Chondrocyte (in vitro differentiated cells): ENCODE measurements around the gene PAPSS1. TPM values are rescaled to one million over a fixed set of nuclear protein-coding genes. Genes with fewer than 3 reads are reported as not detected.
A peak's percentile ranks its signal among the peaks of the same experiment; 100 is the strongest.
"Not testable (repeated sequence)": the region's sequence is repeated elsewhere in the genome, so short reads cannot be mapped to it uniquely, and the experiment has no call there.

Source experiments
- DNase-seq: peaks from one replicate; pipeline ENCODE4 v3.0.0; 2021; ENCODE audit warnings: mixed read lengths, low spot score
- H3K27ac Mint-ChIP-seq: one replicate; pipeline ENCODE4 v1.8.0; 2021; ENCODE audit warnings: mild to moderate bottlenecking, moderate library complexity, mixed read lengths; ENCODE audit not compliant: unreplicated experiment
- H3K27me3 Mint-ChIP-seq: 2 replicates; pipeline ENCODE4 v1.8.0; 2021; ENCODE audit warnings: low read depth, mixed read lengths
- H3K36me3 Mint-ChIP-seq: 2 replicates; pipeline ENCODE4 v1.8.0; 2021; ENCODE audit warnings: low read depth, mixed read lengths
- H3K4me1 Mint-ChIP-seq: 2 replicates; pipeline ENCODE4 v1.8.0; 2021; ENCODE audit warnings: low read depth, mild to moderate bottlenecking, mixed read lengths
- H3K4me3 Mint-ChIP-seq: one replicate; pipeline ENCODE4 v1.8.0; 2021; ENCODE audit warnings: mild to moderate bottlenecking, moderate library complexity, mixed read lengths; ENCODE audit not compliant: unreplicated experiment
- H3K9me3 Mint-ChIP-seq: 2 replicates; pipeline ENCODE4 v1.8.0; 2021; ENCODE audit warnings: low read depth, mixed read lengths
- total RNA-seq: library from RNA; stranded (reverse); gene quantifications from 3 replicates; pipeline ENCODE4 v1.2.1, GENCODE V29; 2021
- TF ChIP-seq, protein P1 (sequence below): fragments of 200-600 bp; sonication (generic); IDR thresholded peaks from 2 replicates; pipeline ENCODE4 v1.5.0; 2021; ENCODE audit warnings: antibody characterized with exemption, mild to moderate bottlenecking, moderate library complexity

PAPSS1 gene
- total RNA-seq, 1 donor from 2014 or later, result 105 TPM

DNA sequence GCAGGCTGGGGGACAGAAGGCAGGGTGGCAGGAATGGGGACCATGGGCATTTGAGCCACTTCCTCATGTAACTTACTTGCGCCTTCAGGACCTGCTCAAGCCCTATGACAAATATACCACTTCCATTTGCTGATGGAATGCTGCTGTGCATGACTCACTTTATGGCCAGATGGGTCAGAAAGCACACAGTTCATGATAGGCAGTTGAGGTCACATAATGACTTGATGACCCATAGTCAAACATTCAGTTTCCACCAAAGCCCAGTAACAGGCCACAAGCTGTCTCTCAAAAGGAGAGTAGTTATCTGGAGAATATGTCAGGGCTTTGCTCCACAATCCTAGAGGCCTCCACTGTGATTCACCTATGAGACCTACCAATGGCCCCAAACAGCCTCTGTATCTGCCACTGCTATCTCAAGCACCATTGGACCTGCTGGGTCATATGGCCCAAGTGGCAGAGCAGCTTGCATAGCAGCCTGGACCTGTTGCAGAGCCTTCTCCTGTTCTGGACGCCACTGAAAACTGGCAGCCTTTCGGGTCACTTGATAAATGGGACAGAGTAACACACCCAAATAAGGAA is 5.3 kb upstream of the PAPSS1 start:
- H3K4me1 Mint-ChIP-seq, result peaks cover 14% of the 10 kb centered on the region
- TF ChIP-seq, protein P1, sequence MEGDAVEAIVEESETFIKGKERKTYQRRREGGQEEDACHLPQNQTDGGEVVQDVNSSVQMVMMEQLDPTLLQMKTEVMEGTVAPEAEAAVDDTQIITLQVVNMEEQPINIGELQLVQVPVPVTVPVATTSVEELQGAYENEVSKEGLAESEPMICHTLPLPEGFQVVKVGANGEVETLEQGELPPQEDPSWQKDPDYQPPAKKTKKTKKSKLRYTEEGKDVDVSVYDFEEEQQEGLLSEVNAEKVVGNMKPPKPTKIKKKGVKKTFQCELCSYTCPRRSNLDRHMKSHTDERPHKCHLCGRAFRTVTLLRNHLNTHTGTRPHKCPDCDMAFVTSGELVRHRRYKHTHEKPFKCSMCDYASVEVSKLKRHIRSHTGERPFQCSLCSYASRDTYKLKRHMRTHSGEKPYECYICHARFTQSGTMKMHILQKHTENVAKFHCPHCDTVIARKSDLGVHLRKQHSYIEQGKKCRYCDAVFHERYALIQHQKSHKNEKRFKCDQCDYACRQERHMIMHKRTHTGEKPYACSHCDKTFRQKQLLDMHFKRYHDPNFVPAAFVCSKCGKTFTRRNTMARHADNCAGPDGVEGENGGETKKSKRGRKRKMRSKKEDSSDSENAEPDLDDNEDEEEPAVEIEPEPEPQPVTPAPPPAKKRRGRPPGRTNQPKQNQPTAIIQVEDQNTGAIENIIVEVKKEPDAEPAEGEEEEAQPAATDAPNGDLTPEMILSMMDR, result no peak
- DNase-seq, result no peak

DNA sequence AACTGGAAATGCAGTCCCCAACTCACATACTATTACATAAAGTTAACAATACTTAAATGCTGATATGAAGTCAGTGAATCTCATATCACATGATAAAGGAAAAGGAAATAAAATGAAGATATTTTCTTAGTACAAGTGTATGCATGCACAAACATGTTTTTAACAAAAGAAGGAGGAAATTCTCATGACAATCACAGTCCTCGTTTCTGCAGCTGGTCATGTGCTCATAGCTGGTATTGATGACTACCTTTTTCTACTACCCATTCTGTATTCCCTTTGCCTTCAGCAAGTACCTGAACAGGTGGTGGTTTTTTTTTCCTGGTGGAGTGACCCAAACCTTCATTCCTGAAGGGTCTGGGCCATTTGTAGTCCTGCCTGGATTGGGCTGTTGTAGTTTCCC is 3.3 kb upstream of the PAPSS1 start:
- H3K36me3 Mint-ChIP-seq, H3K27ac Mint-ChIP-seq, H3K9me3 Mint-ChIP-seq, H3K27me3 Mint-ChIP-seq, H3K4me3 Mint-ChIP-seq, DNase-seq: not testable (repeated sequence)
- H3K4me1 Mint-ChIP-seq, result peaks cover 25% of the 10 kb centered on the region

More for the DNA sequence above, 5.3 kb upstream of the PAPSS1 start:
- Mint-ChIP-seq H3K27ac (no peak overlapping the region), H3K9me3 (no peaks in the 10 kb centered on the region), H3K27me3 (no peaks in the 10 kb centered on the region), H3K4me3 (no peak overlapping the region), H3K36me3 (no peaks in the 10 kb centered on the region)

DNA sequence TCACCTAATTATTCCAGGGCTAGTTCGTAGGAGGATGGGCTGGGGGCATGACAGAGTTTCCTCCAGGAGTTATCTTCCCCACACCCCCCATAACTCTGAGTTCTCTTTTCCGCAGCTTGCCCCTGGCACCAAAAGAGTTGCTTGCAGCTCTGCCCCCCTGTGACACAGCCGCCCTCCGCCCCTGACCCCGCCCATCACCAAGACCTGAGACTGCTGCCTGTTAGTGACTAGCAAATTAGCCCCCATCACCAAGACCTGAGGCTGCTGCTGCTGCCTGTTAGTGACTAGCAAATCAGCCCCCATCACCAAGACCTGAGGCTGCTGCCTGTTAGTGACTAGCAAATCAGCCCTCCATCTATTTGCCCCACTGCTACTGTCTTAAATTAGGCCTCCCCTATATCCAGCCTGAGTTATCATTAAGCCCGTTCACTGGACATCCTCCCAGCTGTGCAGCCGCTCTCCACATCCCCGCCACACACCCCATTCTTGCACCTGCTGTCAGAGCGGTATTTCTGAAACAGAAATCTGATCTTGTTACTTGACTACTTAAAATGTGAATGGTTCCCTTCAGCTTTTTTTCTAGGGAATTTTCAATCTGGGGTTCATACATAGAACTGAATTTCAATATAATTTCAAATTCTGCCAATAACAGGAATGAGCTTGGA is 1.5 kb upstream of the PAPSS1 start:
- H3K27me3 Mint-ChIP-seq, result no peaks in the 10 kb centered on the region
- DNase-seq, result no peak
- peak overlapping the region; percentile 86 for H3K4me3 Mint-ChIP-seq
- H3K4me1 Mint-ChIP-seq, result peaks cover 41% of the 10 kb centered on the region
- peak overlapping the region; percentile 99 for H3K27ac Mint-ChIP-seq
- peaks cover 2% of the 10 kb centered on the region for H3K36me3 Mint-ChIP-seq
- no peaks in the 10 kb centered on the region for H3K9me3 Mint-ChIP-seq
- TF ChIP-seq, protein P1, result no peak

DNA sequence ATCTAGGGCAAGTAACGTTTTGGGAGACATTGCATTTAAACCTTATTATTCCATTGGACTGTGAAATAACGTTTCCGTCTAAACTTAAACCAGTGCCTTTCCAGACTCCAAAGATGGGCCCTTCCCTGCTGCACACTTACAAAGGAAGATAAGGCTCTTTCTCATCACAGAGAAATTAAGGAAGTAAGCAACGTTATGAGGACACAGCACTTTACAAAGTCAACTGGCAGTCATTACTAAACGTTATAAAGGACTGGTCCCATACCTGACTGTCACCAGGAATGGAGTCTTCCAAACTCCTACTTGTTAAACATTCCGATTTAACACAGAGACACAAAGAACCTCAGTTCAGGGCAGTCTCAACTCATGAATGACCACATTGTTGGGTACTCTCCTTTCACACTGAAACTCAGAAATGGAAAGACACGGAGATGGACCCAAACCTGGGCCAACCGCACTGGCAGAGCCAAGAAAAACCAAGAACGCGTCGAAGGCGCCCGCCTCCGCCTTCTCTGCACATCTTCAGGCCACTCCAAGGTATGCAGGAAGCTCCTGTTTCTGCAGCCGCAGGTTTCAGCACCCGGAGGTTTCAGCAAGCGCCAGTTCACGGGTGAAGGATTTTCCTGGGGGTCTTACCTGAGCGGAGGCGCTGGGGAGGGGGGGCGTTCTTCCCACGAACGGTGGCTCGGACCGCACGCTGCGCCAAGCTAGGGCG is 670 bp downstream of the PAPSS1 start:
- TF ChIP-seq, protein P1, result no peak
- Mint-ChIP-seq H3K36me3 (peaks cover 4% of the 10 kb centered on the region), H3K27me3 (no peaks in the 10 kb centered on the region), H3K4me1 (peaks cover 58% of the 10 kb centered on the region), H3K4me3 (peak overlapping the region; percentile 86), H3K27ac (peak overlapping the region; percentile 95), H3K9me3 (no peaks in the 10 kb centered on the region)
- DNase-seq, result no peak

DNA sequence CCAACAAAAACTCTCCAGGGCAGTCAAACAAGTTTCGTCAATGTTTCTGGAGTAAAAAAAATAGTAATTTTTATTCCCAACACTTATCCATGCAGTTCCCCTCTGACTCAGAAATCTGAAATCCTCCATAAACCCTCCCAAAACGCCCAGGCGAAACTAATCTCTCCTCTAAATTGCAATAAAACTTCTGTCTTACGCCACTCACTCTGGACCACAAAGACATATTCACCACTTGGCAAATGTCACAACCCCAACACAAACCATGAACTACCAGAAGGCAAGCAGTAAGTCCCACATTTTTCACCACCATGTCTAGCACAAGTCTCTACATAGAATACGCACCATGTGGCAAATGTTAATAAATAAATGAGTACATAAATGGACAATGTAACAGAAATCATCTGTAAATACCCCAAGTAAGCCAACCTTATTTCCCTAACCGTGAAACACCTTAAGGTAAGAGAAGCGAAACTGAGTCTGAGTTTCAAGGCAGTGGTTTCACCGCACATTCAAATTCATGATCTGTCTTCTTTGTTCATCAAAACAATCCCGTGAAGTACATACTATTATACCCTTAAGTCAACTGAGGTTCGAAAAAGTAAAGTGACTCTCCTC is 1.6 kb downstream of the PAPSS1 start:
- H3K4me3 Mint-ChIP-seq, result peak overlapping the region; percentile 86
- H3K27me3 Mint-ChIP-seq, result no peaks in the 10 kb centered on the region
- peaks cover 65% of the 10 kb centered on the region for H3K4me1 Mint-ChIP-seq
- peak overlapping the region; percentile 69 for H3K27ac Mint-ChIP-seq
- DNase-seq, result no peak
- TF ChIP-seq, protein P1, result no peak
- no peaks in the 10 kb centered on the region for H3K9me3 Mint-ChIP-seq
- H3K36me3 Mint-ChIP-seq, result peaks cover 4% of the 10 kb centered on the region
